Immature natural killer cell (primary cell): ENCODE data around the gene CHPF. TPM values are rescaled to one million over a fixed set of nuclear protein-coding genes. Genes with fewer than 3 reads are reported as not detected.

Source experiments
- DNase-seq, 3 donors: peaks; one replicate each; pipeline ENCODE4 v3.0.0; 2022; ENCODE audit warnings: mixed read lengths in 1 of 3
- H3K27ac Mint-ChIP-seq, 6 donors: one replicate each; pipeline ENCODE4 v1.8.0; 2020; ENCODE audit warnings: mixed read lengths in 6 of 6, mild to moderate bottlenecking in 5 of 6, inconsistent platforms in 4 of 6, moderate library complexity in 3 of 6
- H3K27me3 Mint-ChIP-seq, 3 donors: one replicate each; pipeline ENCODE4 v1.8.0; 2020 to 2021; ENCODE audit warnings: low read depth in 3 of 3, mild to moderate bottlenecking in 3 of 3, mixed read lengths in 3 of 3, moderate library complexity in 3 of 3, inconsistent platforms in 1 of 3
- H3K36me3 Mint-ChIP-seq, 3 donors: one replicate each; pipeline ENCODE4 v1.8.0; 2020; ENCODE audit warnings: mixed read lengths in 3 of 3, inconsistent platforms in 2 of 3, mild to moderate bottlenecking in 2 of 3
- H3K4me1 Mint-ChIP-seq, 2 donors: one replicate each; pipeline ENCODE4 v1.8.0; 2020; ENCODE audit warnings: inconsistent platforms in 2 of 2, mild to moderate bottlenecking in 2 of 2, mixed read lengths in 2 of 2, moderate library complexity in 1 of 2
- H3K4me3 Mint-ChIP-seq, 5 donors: one replicate each; pipeline ENCODE4 v1.8.0; 2020; ENCODE audit warnings: mild to moderate bottlenecking in 5 of 5, mixed read lengths in 5 of 5, inconsistent platforms in 3 of 5, moderate library complexity in 3 of 5
- H3K9me3 Mint-ChIP-seq, 6 donors: one replicate each; pipeline ENCODE4 v1.8.0; 2020; ENCODE audit warnings: mild to moderate bottlenecking in 6 of 6, mixed read lengths in 6 of 6, inconsistent platforms in 4 of 6, moderate library complexity in 3 of 6
- polyA plus RNA-seq, 3 donors: library from polyadenylated mRNA; unstranded; fragments of 300-500 nt; fragmentation: Illumina TruSeq; gene quantifications; one replicate each; pipeline ENCODE4 v1.2.3, GENCODE V29; 2021

The CHPF gene
- polyA plus RNA-seq = 10 to 100 TPM in 2 of 3 donors, 1 to 10 TPM in 1; 6.1 to 20.8 (median 18.6) TPM

GRCh38 chr2:219543596-219544358, at the start of gene CHPF, which contains the start of gene TMEM198:
Gene CHPF (minus strand): TSS chr2:219543809. CDS start chr2:219543538, 271 bp downstream.
Gene TMEM198 (plus strand): TSS chr2:219544028. CDS start chr2:219544728, 700 bp downstream.
- peak; percentile 93 to 94 (median 93) for DNase-seq
- Mint-ChIP-seq H3K36me3 (no peaks in the 10 kb centered on the region), H3K4me3 (peak within 1 kb of the TSS; percentile 85 to 92 (median 86)), H3K27ac (peak within 1 kb of the TSS; percentile 52 to 86 (median 72)), H3K27me3 (peaks cover 5 to 8% (median 7%) of the 10 kb centered on the region in 3 donors), H3K4me1 (peaks cover 26 to 30% of the 10 kb centered on the region in 2 donors), H3K9me3 (no peaks in the 10 kb centered on the region)

DNA sequence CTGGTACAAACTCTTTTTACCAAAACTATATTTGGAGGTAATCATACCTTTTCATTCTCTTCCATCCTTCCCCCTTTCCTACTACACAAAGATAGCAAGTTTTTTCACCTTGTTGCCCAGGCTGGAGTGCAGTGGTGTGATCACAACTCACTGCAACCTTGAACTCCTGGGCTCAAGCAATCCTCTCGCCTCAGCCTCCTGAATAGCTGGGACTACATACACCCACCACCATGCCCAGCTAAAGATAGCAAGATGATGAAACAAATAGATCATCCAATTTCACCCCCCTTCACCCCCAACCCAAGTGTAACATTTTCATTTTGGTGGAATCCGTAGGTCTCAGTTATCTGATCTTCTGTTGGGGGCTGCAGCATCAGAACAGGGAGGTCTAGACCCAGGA, 49.5 kb upstream of the CHPF start:
- no peak for DNase-seq
- H3K4me3 Mint-ChIP-seq = no peak overlapping the region
- peaks cover 0 to 3% (median 0%) of the 10 kb centered on the region in 3 donors for H3K36me3 Mint-ChIP-seq
- peaks cover 12 to 14% of the 10 kb centered on the region in 2 donors for H3K4me1 Mint-ChIP-seq
- H3K9me3 Mint-ChIP-seq = no peaks in the 10 kb centered on the region
- H3K27me3 Mint-ChIP-seq = peaks cover 6 to 20% (median 13%) of the 10 kb centered on the region in 3 donors
- no peak overlapping the region for H3K27ac Mint-ChIP-seq

DNA sequence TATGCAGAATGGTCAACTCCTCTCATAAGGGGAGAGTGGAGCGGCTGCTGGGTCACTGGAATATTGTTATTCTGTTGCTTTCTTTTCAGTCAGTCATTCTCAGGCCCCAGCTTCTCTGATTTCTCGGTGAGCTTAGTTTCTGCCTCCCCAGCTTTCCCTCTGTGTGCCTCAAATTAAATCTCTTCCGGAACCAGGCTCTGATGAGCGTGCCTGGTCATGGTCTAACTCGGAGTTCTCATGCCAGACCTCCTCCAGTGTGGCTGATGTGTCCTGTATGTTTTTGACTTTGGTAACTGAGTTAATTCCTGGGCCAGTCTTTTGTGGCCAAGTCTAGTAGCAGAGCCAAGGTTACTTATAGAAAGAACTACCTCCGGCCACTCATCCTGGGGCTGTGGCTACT, 49.1 kb upstream of the CHPF start:
- Mint-ChIP-seq H3K9me3 (no peaks in the 10 kb centered on the region), H3K27ac (no peak overlapping the region), H3K4me3 (no peak overlapping the region), H3K27me3 (peaks cover 2 to 15% (median 9%) of the 10 kb centered on the region in 3 donors), H3K36me3 (peaks cover 0 to 3% (median 0%) of the 10 kb centered on the region in 3 donors), H3K4me1 (peaks cover 9 to 10% of the 10 kb centered on the region in 2 donors)
- DNase-seq = no peak

GRCh38 chr2:219591091-219591490, 47.5 kb upstream of the CHPF start:
- Mint-ChIP-seq H3K4me3 (no peak overlapping the region), H3K4me1 (no peaks in the 10 kb centered on the region), H3K36me3 (no peaks in the 10 kb centered on the region), H3K9me3 (no peaks in the 10 kb centered on the region), H3K27ac (no peak overlapping the region), H3K27me3 (peaks cover 2 to 14% (median 8%) of the 10 kb centered on the region in 3 donors)
- no peak for DNase-seq

- Mint-ChIP-seq H3K27ac (no peak overlapping the region), H3K9me3 (no peaks in the 10 kb centered on the region), H3K36me3 (no peaks in the 10 kb centered on the region), H3K27me3 (peaks cover 1 to 13% (median 5%) of the 10 kb centered on the region in 3 donors), H3K4me1 (no peaks in the 10 kb centered on the region), H3K4me3 (no peak overlapping the region)
- DNase-seq = no peak
Measured at GRCh38 chr2:219581346-219581745, 37.7 kb upstream of the CHPF start.

- no peaks in the 10 kb centered on the region for H3K4me1 Mint-ChIP-seq
- H3K27me3 Mint-ChIP-seq = peaks cover 3 to 15% (median 6%) of the 10 kb centered on the region in 3 donors
- H3K4me3 Mint-ChIP-seq = no peak overlapping the region
- no peak for DNase-seq
- H3K27ac Mint-ChIP-seq = no peak overlapping the region
- H3K9me3 Mint-ChIP-seq = no peaks in the 10 kb centered on the region
- no peaks in the 10 kb centered on the region for H3K36me3 Mint-ChIP-seq
Measured at GRCh38 chr2:219578811-219579613, 35.4 kb upstream of the CHPF start.

GRCh38 chr2:219576505-219577388, 33.1 kb upstream of the CHPF start:
- no peak overlapping the region for H3K27ac Mint-ChIP-seq
- H3K4me3 Mint-ChIP-seq = no peak overlapping the region
- H3K27me3 Mint-ChIP-seq = peaks cover 3 to 28% (median 12%) of the 10 kb centered on the region in 3 donors
- no peak for DNase-seq
- H3K4me1 Mint-ChIP-seq = peaks cover 0 to 2% of the 10 kb centered on the region in 2 donors
- H3K36me3 Mint-ChIP-seq = no peaks in the 10 kb centered on the region
- no peaks in the 10 kb centered on the region for H3K9me3 Mint-ChIP-seq

DNA sequence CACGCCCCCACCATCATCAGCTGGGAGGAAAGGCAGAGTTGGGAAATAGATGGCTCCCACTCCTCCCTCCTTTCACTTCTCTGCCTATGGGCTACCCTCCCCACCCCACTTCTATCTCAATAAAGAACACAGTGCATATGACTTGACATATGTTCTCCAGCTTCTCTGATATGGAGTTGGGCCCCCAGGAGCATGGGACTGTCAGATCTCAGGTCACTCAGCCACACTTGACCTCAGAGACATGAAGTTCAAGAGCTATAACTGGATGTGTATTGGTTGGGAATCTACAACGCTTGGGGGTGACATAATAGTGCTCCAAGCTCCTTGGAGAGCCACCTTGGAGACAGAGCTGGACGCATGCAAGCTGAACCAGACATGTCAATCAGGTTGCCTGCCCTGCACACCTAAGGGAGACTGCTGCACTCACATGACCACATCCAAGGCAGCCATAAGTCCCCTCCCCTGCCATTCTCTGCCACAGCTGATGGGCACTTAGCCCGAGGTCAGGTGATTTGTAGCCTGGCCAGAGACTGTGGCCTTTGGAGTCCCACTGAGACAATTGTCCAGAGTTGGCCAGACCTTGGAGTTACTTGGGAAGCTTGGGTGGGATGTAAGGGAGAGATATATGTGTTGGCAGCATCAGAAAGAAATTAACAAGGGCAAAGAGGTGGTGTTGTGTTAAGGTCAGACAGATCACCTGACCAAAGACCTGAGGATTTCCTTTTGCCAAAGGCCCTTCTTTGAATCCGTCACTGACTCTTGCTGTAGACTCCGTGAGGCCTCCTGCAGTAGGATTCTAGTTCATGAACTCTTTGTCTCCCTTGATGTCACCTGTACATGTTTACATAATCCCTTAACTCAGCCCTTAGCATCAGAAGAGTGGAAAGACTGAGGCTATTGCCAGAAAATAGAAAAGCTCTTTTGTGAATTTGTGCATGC, 32.2 kb upstream of the CHPF start:
- Mint-ChIP-seq H3K4me3 (no peak overlapping the region), H3K4me1 (peaks cover 0 to 3% of the 10 kb centered on the region in 2 donors), H3K27me3 (peaks cover 3 to 29% (median 13%) of the 10 kb centered on the region in 3 donors), H3K9me3 (no peaks in the 10 kb centered on the region), H3K36me3 (no peaks in the 10 kb centered on the region), H3K27ac (no peak overlapping the region)
- no peak for DNase-seq

- Mint-ChIP-seq H3K27me3 (peaks cover 3 to 29% (median 13%) of the 10 kb centered on the region in 3 donors), H3K36me3 (no peaks in the 10 kb centered on the region), H3K27ac (no peak overlapping the region), H3K4me3 (no peak overlapping the region), H3K4me1 (peaks cover 0 to 5% of the 10 kb centered on the region in 2 donors), H3K9me3 (peaks cover 0 to under 1% (median 0%) of the 10 kb centered on the region in 6 donors)
- no peak for DNase-seq
Measured at GRCh38 chr2:219574484-219575311, 31.1 kb upstream of the CHPF start.

GRCh38 chr2:219573166-219573565, 29.6 kb upstream of the CHPF start:
- Mint-ChIP-seq H3K4me1 (peaks cover 0 to 6% of the 10 kb centered on the region in 2 donors), H3K27me3 (peaks cover 3 to 33% (median 17%) of the 10 kb centered on the region in 3 donors), H3K27ac (no peak overlapping the region), H3K9me3 (peaks cover 0 to 2% (median 0%) of the 10 kb centered on the region in 6 donors), H3K4me3 (peak overlapping the region in 1 of 5 donors; percentile 21), H3K36me3 (no peaks in the 10 kb centered on the region)
- DNase-seq = no peak

GRCh38 chr2:219572237-219573001, 28.8 kb upstream of the CHPF start, which contains the start of gene INHA:
Gene INHA (plus strand): TSS chr2:219572310. CDS start chr2:219572375, 65 bp downstream.
- peaks cover 0 to 2% (median 0%) of the 10 kb centered on the region in 6 donors for H3K9me3 Mint-ChIP-seq

More at GRCh38 chr2:219572237-219573001, 28.8 kb upstream of the CHPF start, which contains the start of gene INHA:
- Mint-ChIP-seq H3K36me3 (no peaks in the 10 kb centered on the region), H3K4me3 (peak within 1 kb of the TSS in 4 of 5 donors; percentile 4 to 66 (median 28)), H3K27me3 (peaks cover 3 to 33% (median 19%) of the 10 kb centered on the region in 3 donors), H3K4me1 (peaks cover 0 to 6% of the 10 kb centered on the region in 2 donors), H3K27ac (no peak within 1 kb of the TSS)
- DNase-seq = no peak
